AG09309 (cell line): ENCODE data around the gene PTDSS2.

Experiments used
- DNase-seq: peaks from one replicate; pipeline ENCODE4 v3.0.0-alpha.2; 2010; ENCODE audit warnings: low read depth
- H3K4me3 ChIP-seq: 2 replicates; pipeline ENCODE4 v1.5.1; 2011; ENCODE audit warnings: mild to moderate bottlenecking, low read depth, low read length, moderate library complexity; ENCODE audit not compliant: control insufficient read depth
- TF ChIP-seq, protein P1 (sequence below): IDR thresholded peaks from 2 replicates; pipeline ENCODE4 v1.5.1; 2011; ENCODE audit warnings: mild to moderate bottlenecking, low read depth, low read length, inconsistent platforms; ENCODE audit not compliant: insufficient read depth, control insufficient read depth; ENCODE audit errors: missing control alignments

The PTDSS2 gene

DNA sequence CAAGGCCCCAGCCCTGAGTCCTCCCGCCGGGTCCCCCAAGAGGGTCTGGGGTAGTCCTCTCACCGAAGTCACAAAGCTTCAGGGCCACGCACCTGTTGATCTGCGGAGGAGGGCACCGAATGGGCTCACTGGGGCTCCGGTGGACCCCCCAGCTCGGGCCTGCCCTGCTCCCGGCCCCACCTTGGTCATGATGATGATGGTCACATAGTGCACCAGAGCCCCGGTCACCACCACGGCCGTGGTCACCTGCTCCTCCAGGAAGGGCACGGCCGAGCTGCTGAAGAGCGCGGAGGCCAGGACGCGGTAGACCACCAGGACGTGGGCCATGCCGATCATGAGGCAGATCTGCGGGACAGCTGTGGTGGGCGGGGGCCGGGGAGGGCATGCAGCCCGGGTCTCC is 21.8 kb upstream of the PTDSS2 start:
- DNase-seq, result no peak
- TF ChIP-seq, protein P1, sequence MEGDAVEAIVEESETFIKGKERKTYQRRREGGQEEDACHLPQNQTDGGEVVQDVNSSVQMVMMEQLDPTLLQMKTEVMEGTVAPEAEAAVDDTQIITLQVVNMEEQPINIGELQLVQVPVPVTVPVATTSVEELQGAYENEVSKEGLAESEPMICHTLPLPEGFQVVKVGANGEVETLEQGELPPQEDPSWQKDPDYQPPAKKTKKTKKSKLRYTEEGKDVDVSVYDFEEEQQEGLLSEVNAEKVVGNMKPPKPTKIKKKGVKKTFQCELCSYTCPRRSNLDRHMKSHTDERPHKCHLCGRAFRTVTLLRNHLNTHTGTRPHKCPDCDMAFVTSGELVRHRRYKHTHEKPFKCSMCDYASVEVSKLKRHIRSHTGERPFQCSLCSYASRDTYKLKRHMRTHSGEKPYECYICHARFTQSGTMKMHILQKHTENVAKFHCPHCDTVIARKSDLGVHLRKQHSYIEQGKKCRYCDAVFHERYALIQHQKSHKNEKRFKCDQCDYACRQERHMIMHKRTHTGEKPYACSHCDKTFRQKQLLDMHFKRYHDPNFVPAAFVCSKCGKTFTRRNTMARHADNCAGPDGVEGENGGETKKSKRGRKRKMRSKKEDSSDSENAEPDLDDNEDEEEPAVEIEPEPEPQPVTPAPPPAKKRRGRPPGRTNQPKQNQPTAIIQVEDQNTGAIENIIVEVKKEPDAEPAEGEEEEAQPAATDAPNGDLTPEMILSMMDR, result no peak
- H3K4me3 ChIP-seq, result no peak overlapping the region

DNA sequence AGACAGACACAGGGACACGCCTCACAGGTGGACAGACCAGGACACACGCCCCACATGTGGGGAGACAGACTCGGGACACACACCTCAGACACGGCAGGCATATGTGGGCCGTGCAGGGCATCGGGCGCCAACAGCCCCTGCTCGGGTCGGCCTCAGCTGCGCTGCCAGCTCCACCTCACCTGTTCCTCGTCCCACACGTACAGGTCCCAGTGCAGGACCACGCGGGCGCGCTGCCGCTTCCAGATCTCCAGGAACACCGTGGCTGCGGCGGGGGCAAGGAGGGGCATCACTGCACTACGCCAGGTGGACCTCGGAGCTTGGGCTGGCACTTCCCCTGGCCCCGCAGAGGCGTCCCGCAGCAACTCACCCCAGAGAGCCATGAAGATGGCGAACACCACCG is 20.7 kb upstream of the PTDSS2 start:
- no peak overlapping the region for H3K4me3 ChIP-seq
- TF ChIP-seq, protein P1, result no peak
- DNase-seq, result no peak

DNA sequence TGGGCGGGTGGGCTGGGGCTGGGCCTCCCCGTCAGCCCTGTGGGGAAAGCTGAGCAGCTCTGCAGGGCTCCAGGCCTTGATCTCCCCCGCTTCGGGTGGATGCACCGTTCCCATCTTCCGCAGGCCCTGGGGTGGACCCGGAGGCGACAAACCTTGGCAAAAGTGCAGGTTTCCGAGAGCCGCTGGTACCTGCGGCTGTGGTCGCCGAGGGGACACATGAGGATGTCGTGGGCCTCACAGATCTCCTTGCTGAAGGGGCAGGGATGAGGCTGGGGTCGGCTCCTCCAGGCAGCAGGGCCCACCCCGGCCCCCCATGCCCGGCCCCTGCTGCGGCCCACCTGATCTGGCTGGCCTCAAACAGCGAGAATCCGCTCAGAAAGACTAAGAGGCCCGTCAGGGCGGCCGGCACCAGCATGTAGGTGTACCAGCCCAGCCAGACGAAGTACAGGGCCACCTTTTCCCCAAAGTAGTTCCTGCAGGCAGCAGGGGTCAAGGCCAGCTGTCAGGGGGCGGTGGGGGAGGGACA is 20.1 kb upstream of the PTDSS2 start:
- H3K4me3 ChIP-seq, result no peak overlapping the region
- TF ChIP-seq, protein P1, result no peak
- DNase-seq, result no peak

DNA sequence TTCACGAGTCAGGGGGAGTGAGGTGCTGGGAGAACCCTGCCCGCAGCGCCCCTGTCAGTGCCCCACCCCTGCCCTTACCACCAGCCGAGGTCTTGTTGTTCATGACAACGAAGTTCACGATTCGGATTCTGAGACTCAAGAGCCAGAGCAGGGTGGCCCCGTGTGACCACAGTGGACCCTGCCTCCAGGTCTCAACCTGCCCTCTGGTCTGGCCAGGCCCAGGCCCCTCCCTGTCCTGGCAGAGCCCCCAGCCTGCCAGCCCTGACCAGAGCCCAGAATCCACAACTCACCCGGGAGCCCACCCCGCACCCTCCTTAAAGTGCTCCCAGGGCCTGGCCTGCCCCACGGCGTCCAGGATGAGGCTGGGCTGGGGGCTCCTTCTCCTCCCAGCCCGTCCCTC is 18.2 kb upstream of the PTDSS2 start:
- DNase-seq, result no peak
- H3K4me3 ChIP-seq, result no peak overlapping the region
- TF ChIP-seq, protein P1, result no peak

DNA sequence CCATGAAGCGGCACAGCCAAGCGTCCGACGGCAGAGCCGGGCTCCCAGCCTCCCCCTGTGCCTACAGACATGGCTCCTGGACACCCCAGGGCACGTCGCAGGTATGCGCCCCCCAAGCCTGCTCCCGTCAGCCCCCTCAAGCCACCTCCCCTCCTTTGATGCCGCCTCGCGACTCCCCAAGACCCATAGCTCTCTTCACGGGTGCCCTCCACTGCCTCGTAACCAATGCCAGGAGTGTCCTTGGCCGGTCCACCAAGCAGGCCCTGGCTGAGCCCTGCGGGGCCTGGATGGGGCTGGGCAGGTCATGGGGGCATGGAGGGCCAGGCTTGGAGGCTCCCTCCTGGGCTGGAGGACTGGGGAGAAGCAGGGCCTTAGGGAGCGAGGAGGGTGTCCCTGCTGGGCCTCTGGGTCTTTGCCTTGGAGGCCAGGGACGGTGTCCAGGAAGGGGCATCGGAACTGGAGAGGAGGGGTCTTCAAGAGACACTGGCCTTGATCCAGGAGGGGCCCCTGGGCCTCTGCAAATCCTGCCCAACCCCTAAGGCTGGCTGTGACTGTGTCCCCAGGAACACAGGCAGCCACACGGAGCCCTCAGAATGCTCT is 17.5 kb upstream of the PTDSS2 start:
- H3K4me3 ChIP-seq, result no peak overlapping the region
- TF ChIP-seq, protein P1, result no peak
- DNase-seq, result no peak

DNA sequence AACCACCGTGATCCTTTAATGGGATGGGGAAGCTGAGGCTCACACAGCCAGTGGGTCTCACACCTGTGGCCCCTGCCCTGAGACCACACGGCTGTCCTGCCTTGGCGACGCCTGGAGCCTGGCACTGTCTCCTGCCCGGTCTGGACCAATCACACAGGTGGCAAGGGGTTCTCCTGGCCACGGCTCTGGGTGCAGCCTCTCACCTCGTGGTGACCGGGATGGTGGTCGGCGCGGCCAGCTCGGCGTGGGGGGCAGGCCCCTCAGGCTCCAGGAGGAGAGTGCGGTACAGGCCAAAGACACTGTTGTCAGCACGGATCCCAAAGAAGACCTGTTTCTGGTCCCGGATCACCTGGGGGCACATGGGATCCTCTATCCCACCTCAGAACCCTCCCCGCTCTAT is 17.0 kb upstream of the PTDSS2 start:
- no peak for DNase-seq
- TF ChIP-seq, protein P1, result no peak
- no peak overlapping the region for H3K4me3 ChIP-seq
